HT-29 (cell line): ENCODE data around the gene SPNS1. TPM values are rescaled to one million over a fixed set of nuclear protein-coding genes. Genes with fewer than 3 reads are reported as not detected.
"Not testable (repeated sequence)": the region's sequence is repeated elsewhere in the genome, so short reads cannot be mapped to it uniquely, and the experiment has no call there.

Experiments
- DNase-seq: peaks from one replicate; pipeline ENCODE4 v3.0.0-alpha.2; 2015; ENCODE audit warnings: low spot score
- total RNA-seq: library from RNA; depleted of rRNA; stranded (reverse); fragments of >200 nt; shearing (Covaris generic); gene quantifications from 2 replicates; pipeline ENCODE4 v1.2.3, GENCODE V29; 2014

Gene SPNS1
- total RNA-seq, 1 experiment from 2014 or later = 88.8 TPM

DNA sequence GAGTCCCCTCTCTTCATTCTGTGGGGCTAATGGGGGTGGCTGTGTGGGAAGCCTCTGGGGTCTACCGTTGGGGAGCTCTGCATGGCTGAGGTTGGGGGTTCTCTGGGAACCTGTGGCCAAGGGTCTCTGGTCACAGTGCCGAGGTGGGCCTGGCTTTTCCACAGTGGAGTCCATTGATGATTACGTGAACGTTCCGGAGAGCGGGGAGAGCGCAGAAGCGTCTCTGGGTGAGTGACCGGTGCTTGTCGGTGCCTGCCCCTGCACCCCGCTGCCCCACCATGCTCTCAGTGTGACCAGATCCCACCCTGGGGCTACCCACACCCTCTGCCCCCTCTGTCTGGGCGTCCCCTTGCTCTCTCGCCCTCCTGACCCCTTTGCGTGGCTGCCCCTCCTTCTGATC, 14.8 kb downstream of the SPNS1 start:
- no peak for DNase-seq

DNA sequence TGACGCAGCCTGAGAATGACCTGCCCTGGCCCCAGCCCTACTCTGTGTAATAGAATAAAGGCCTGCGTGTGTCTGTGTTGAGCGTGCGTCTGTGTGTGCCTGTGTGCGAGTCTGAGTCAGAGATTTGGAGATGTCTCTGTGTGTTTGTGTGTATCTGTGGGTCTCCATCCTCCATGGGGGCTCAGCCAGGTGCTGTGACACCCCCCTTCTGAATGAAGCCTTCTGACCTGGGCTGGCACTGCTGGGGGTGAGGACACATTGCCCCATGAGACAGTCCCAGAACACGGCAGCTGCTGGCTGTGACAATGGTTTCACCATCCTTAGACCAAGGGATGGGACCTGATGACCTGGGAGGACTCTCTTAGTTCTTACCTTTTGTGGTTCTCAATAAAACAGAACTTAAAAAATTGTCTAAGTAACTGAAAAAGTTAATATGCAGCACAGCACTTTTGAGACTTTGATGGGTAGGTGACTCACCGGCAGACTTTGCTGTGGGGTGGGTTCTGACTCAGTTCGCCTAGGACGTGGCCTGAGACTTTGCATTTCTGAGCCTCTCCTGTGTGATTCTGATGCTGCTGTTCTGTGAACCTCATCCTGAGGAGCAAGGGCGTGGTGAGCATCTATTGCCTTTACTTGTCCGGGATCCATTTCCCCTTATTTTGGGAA, 15.9 kb downstream of the SPNS1 start:
- no peak for DNase-seq

DNA sequence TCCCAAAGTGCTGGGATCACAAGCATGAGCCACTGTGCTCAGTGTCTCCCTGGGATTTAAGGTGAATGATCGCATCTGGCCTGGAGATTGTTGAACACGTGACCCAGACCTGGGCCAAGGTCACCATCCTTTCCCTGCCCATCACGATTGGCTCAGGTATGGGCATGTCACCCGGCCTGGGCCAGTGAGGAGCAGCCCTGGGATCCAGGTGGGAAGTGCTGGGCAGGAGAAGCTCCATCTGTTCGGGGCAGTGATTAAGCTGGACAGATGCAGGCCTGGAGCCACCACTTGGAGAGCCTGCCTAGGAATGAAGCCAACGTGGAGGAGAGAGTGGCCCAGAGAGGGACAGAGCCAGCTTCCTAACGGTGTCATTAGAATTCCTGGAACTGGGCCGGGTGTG, 17.1 kb downstream of the SPNS1 start:
- no peak for DNase-seq

DNA sequence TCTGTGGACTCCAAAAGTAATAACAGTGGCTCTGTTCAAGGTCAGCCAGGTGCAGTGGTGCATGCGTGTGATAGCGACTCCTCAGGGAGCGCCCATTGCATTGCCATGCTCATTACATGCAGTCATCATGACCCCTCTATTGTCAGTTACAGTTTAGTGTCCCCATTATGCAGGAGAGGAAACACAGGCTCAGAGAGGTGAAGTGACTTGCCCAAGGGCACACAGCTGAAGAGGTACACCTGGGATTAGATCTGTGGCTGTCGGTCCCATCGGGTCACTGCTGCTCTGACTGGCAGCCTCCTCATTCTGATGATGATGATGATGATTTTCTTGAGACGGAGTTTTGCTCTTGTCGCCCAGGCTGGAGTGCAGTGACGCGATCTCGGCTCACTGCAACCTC, 17.9 kb downstream of the SPNS1 start:
- DNase-seq = no peak

DNA sequence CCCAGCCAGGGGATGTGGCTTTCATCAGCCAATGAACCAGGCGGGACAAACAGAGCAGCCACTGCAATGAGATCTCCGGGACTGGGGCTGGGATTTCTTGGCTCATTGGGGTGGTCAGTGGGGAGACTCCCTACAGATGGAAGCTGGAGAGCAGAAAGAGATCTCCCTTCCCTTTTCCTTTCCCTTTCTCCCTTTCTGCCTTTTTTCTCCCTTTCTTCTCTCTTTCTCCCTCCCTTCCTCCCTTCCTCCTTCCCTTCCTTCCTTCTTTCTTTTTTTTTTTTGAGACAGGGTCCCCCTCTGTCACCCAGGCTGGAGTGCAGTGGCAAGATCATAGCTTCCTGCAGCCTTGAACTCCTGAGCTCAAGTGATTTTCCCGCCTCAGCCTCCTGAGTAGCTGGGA, 24.3 kb downstream of the SPNS1 start:
- DNase-seq = no peak

DNA sequence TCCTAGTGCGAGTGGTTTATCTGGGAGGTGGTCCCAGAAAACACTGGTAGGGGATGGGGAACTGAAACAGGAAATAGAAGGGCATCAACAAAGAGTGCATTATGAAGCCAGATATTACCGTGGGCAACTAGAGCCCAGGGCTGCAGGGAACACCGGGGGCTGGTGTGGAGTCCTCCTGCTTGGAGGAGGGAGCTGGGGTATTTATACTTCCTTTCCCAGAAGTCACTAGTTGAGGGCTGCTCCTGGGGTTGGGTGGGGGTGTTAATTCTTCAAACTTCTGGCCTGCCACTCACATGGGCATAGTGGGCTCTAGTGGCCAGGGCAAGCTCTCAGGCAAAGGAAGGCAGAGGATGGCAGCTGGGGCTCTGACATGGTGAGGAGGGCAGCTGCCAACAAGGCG, 25.0 kb downstream of the SPNS1 start:
- DNase-seq = no peak

DNA sequence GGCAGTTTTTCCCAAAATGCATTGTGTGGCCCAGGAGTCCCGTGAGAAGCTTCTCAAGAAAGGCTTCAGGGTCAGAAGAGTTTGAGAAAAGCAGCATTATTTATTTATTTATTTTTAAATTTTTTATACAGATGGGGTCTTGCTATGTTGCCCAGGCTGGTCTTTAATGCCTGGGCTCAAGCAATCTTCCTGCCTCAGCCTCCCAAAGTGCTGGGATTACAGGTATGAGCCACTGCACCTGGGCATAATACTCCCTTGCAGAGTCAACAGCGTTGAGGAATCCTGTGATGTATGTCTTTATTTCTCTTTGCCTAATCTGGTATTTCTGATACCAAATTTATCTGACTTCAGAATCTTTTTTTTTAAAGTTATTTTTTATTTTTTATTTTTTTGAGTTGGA, 25.4 kb downstream of the SPNS1 start:
- no peak for DNase-seq

DNA sequence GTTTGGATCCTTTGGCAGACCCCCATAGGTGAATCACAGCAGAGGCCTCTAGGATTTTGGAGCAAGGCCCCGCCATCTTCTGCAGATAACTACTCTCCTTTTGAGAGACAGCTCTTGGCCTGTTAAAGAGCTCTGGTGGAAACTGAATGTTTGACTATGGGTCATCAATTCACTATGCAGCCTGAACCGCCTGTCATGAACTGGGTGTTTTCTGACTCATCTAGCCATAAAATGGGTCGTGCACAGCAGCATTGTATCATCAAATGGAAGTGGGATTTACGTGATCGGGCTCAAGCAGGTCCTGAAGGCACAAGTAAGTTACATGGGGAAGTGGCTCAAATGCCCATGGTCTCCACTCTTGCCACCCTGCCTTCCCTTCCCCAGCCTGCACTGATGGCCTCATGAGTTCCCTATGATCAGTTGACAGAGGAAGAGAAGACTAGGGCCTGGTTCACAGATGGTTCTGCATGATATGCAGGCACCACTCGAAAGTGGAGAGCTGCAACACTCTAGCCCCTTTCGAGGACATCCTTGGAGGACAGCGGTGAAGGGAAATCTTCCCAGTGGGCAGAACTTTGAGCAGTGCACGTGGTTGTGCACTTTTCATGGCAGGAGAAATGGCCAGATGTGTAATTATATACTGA, 30.0 kb downstream of the SPNS1 start:
- not testable (repeated sequence) for DNase-seq

DNA sequence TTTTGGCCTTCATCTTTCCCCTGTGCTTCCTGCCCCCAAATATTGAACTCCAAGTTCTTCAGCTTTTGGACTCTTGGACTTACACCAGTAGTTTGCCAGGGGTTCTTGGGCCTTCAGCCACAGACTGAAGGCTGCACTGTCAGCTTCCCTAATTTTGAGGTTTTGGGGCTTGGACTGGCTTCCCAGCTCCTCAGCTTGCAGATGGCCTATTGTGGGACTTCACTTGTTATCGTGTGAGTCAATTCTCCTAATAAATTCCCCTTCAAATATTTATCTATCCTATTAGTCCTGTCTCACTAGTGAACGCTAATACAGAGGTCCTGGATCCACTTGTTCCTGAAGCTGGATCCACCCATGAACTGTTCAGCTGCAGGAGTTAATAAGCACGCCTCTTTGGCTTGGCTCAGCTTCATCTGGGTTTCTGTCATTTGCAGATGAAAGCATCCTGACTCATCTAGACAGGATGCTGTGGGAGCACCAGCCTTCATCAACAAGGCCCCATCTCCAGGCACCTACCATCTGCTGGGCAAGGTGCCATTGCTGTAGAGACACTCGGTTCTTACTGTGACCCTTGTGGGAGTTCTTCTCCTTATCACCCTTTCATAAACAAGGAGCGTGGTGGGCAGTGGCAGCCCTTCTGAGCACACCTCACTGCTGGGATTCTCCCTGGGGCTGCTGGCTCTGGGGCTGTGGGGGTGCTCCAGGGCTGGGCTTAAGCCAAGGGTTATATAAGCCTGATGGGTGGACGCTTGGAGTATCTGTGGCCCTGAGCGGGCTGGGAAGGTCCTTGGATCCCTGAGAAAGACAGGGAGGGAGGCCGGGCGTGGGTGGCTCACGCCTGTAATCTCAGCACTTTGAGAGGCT, 33.4 kb downstream of the SPNS1 start:
- DNase-seq = no peak

DNA sequence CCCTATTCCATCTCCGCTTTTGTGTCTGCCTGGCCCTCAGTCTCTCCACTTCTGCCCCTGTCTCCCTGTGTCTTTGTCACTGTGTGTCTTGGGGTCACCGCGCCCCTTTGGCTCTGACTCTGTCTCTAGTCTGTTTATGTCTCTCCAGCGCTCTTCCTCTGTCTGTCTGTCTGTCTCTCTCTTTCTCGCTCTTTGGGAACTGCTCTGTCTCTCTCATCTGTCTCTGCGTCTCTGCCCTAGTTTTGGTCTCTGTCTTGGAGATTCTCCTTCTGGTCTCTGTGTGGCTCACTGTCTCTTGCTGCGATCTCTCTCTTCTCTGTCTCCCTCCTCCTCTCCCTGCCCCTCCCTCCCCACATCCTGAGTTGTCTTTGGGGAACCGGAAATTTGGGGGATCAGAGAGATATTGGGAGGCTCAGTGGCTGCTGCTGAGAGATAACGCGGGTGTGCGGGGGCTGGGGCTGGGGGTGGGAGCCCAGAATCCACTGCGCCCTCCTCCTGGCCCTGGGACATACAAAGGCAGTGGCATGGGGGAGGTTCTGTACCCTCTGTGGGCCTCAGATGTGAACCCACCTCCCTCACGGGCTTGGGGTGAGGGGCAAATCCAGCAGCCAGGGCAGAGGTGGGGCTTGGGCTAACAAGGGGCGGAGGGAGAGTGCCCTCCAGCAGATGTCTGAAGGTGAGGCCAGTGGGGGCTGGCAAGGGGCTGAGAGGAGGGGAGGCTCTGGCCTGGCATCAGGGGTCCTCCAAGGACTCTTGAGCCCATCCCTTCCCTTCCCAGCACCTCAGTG, 34.7 kb downstream of the SPNS1 start:
- no peak for DNase-seq

DNA sequence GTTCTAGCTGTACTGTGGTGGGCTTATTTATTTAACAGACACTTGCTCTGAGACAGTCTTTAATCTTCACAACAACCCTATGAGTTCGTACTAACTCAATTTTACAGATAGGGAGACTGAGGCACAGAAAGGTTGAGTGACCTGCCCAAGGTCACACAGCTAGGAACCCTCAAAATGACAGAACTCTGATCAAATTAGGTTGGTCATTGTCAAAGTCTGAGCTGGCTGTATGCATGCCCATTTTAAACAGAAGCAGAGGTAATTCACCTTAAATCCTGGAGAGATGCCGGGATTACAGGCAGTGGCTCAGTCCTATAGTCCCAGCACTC, 35.2 kb downstream of the SPNS1 start:
- no peak for DNase-seq

DNA sequence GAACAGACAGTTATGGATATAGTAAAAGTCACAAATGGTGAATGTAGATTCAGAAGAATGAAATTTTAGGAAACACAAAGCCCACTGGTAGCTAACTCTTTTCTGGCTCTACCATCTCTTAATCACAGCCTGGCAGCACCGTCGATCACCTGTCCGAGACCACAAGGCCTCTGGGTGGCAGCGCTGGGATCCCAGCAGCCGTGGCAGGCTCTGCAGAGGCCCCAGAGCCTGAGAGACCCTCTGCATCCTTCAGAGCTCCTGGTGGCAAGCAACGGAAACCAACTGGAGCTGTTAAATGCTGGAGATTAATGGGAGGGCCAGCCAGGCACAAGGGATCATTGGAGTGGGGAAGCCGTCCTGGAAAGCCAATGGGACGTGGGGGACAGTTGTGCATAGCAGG, 36.5 kb downstream of the SPNS1 start:
- DNase-seq = no peak

DNA sequence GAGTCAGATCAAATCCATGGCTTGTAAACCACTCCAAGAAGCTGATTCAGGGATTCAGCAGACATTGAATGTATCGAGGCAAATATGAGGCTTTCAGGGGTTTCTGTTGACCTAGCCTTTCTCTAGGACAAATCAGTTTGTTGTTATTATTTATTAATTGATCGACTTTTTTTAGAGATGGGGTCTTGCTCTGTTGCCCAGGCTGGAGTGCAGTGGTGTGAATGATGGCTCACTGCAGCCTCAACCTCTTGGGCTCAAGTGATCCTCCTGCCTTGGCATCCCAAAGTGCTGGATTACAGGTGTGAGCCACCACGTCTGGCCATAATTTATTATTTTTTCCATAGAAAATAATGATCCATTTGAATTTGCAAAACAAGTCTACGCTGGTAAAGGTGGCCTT, 37.3 kb downstream of the SPNS1 start:
- DNase-seq = no peak

DNA sequence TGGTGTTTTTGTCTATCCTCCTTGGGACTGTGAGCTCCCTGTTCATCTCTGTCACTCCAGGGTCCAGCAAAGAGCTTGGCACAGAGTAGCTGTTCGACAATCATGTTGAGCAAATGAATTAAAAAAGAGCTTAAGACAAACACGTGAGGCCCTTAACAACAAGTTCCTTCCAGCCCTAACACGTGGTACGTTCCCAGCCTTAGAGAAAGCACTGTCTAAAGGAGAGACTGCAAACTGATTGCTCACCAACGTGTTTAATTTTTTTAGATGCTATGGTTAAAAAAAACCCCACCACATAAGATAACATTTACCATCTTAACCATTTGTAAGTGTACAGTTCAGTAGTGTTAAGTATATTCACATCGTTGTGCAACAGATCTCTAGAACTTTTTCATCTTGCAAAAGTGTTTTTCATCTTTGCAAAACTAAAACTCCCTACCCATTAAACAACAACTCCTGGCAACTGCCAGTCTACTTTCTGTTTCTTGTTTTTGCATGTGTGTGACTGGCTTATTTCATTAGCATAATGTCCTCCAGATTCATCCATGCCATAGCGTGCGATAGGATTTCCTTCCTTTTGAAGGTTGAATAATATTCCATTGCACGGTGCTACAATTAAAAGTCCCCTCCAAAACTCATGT, 38.5 kb downstream of the SPNS1 start:
- no peak for DNase-seq

DNA sequence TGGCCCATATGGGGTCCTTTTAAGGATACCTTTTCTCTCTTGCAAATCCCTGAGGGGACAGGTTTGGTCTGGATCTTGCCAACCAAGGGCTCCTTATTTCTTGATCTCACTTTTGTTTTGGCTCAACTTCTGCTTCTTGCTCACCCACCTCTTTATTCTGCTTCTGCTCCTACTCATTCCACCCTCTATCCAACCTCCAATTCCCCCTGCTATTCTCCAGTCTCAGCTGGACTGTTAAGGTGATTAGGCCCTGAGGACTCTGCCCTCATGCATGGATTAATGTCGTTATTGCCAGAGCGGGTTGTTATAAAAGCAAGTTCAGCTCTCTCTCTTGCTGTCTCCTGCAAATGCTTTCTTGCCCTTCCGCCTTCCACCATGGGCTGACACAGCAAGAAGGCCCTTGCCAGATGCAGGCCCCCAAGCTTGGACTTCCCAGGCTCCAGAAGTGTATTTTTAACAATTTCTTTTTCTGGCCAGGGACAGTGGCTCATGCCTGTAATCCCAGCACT, 40.0 kb downstream of the SPNS1 start:
- no peak for DNase-seq

DNA sequence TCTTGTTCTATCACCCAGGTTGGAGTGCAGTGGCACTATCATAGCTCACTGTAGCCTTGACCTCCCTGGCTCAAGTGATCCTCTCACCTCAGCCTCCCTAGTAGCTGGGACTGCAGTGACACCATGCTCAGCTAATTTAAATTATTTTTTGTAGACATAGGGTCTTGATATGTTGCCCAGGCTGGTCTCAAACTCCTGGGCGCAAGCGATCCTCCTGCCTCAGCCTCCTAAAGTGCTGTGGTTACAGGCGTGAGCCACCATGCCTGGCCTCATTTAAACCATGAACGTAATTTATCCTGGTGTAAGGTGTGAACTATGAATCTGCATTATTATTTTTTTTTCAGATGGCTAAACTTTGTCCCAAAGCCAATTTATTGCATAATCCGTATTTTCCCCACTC, 47.6 kb downstream of the SPNS1 start:
- DNase-seq = no peak

DNA sequence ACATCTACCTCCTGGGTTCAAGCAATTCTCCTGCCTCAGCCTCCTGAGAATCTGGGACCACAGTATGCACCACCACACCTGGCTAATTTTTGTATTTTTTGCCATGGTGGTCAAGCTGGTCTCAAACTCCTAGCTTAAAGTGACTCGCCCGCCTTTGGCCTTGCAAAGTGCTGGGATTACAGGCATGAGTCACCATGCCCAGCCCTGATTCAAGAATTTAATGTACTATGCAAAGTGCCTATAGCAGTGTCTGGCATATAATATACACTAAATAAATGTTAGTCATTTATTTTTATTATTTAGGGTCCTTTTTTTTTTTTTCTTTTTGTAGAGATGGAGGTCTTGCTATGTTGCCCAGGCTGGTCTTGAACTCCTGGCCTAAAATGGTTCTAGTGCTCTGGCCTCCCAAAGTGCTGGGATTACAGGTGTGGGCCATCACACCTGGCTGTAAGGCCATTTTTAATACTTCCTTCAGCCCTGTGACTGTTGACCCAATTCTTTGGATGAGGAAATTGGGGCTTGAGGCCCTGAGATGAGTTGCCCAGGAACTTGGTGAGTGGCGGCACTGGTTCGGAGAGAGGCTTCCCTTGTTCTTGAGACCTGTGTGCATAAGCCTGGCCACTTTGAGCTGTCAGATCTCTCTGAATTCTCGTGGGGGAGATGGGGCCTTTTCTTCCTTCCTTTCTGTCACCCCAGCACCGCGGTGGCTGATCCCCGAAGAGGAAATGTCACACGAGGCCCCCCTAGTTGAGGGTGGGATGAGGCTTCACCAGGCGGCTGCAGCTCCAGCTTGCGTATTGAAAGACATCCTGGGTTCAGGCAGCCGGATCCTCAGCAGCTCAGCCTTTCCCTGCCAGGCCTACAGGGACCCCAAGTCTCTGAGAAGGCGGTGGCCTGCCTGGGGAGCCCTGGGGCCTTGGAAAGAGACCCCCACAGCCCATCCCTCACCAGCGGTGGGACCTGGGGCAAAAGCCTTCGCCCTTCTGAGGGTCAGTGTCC, 49.0 kb downstream of the SPNS1 start:
- DNase-seq = no peak

DNA sequence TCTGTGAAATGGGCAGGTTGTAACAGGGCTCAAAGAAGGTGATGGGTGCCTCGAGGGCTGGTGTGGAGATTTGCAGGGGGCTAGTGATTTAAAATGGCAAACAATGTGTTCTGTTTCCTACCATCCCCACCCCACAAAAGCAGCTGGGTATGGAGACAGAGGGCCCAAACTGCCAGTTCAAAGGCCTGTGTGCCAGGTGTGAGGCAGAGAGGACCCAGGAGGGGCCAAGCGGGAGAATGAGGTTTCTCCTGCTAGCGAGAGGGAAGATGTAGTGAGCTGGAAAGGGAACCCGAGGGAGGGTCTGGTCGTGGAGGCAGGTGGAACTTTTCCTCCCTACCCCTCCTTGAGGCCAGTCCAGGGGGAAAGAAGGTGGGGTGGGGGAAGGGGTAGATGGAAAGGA, 49.7 kb downstream of the SPNS1 start:
- no peak for DNase-seq

DNA sequence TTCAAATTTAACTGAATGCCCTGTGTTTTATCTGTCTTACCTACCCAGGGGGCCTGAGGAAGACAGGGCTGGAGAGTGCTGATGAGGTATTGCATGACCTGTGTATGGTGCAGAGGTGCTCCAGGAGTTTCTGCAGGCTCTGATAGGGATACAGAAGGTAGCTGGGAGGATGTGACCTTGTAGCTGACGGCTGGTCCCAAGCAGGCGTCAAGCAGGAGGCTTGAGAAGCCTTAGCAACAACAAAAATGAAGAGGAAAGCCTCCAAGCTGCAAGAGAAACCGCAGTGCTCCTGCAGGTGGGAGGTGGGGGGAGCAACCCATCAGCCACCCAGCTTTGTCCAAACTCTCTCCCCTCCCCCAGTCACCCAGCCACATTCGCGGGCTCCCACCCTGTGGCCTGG, 50.6 kb downstream of the SPNS1 start:
- no peak for DNase-seq

DNA sequence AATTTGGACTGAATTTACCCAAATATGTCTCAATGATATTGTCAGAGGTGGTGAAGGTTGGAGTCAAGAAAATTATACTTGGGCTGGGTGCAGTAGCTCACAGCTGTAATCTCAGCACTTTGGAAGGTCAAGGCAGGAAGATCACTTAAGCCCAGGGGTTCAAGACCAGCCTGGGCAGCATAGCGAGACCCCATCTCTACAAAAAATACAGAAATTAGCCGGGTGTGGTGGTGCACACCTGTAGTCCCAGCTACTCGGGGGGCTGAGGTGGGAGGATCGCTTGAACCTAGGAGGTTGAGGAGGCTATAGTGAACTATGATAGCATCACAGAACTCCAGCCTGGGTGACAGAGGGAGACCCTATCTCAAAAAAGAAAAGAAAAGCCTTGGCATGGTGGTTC, 51.2 kb downstream of the SPNS1 start:
- no peak for DNase-seq
